ENCODE data around the gene LYRM1. TPM values are rescaled to one million over a fixed set of nuclear protein-coding genes. Genes with fewer than 3 reads are reported as not detected.

The LYRM1 gene
- total and polyA plus RNA-seq, 2 of the 4 experiments (the other 2 are of a cell fraction) = 19.0 to 35.0 TPM

GRCh38 chr16:20916289-20916688 is 15.7 kb downstream of the LYRM1 start:
- H2AFZ ChIP-seq (replicated peaks; ENCODE audit: low read length, poor library complexity) = no peak overlapping the region
- no peaks in the 10 kb centered on the region for H4K20me1 ChIP-seq (ENCODE audit: insufficient read depth, low read length)
- no TSS peak for BruUV-seq (replicated peaks)
- no peak overlapping the region for H2AK5ac ChIP-seq (ENCODE audit: low read depth, low read length)
- H3K9me3 ChIP-seq (ENCODE audit: control insufficient read depth, insufficient read depth, low read length) = no peaks in the 10 kb centered on the region
- H4K5ac ChIP-seq (ENCODE audit: low read depth, low read length) = no peak overlapping the region
- no peak overlapping the region for H3K4me2 ChIP-seq (ENCODE audit: low read depth, low read length)
- no peak overlapping the region for H2BK5ac ChIP-seq (ENCODE audit: low read depth, low read length, poor library complexity, severe bottlenecking)
- H3K14ac ChIP-seq (replicated peaks; ENCODE audit: low read depth, low read length) = no peak overlapping the region
- no peak overlapping the region for H3K56ac ChIP-seq (ENCODE audit: extremely low read depth, insufficient read depth, low read length)
- WGBS, 2 experiments (ENCODE audit: extremely low coverage in 2 of 2, insufficient read length in 1 of 2) = 80% methylated on average over 4 of the region's 10 CpGs; no CpG with 5 or more reads in 1 of the 2 experiments
- H3K9me1 ChIP-seq (ENCODE audit: insufficient read depth, low read length) = peaks cover 7% of the 10 kb centered on the region
- POLR2A ChIA-PET (ENCODE audit: unreplicated experiment) = no interaction called here
- H2BK120ac ChIP-seq (ENCODE audit: low read depth, low read length) = no peak overlapping the region
- H3K9ac ChIP-seq (ENCODE audit: low read depth, low read length) = no peak overlapping the region
- no peak overlapping the region for H2BK15ac ChIP-seq (ENCODE audit: low read depth, low read length)
- no peak overlapping the region for H3K27ac ChIP-seq (ENCODE audit: insufficient read depth, low read length)
- intact Hi-C loops (cut with micrococcal nuclease) = no loop called here
- H4K91ac ChIP-seq (ENCODE audit: insufficient read depth, low read depth, low read length) = no peak overlapping the region
- TF ChIP-seq CEBPB (IDR thresholded peaks at IDR 0.05; ENCODE audit: low read depth, low read length) (no peak), CHD1 (IDR thresholded peaks at IDR 0.05; ENCODE audit: low read depth, low read length) (no peak)
- H3K23ac ChIP-seq (ENCODE audit: low read depth, low read length) = 0 out of 2 replicates have a peak overlapping the region, but pooled peaks have one; percentile 2
- no peak overlapping the region for H3K18ac ChIP-seq (ENCODE audit: low read depth, low read length)
- H4K8ac ChIP-seq (ENCODE audit: low read depth in 2 of 2, low read length in 2 of 2) = no peak overlapping the region
- H3K27me3 ChIP-seq (ENCODE audit: control insufficient read depth, insufficient read depth, low read length) = no peaks in the 10 kb centered on the region
- H2AK9ac ChIP-seq (replicated peaks; ENCODE audit: low read depth, low read length, poor library complexity) = no peak overlapping the region
- H2BK20ac ChIP-seq (ENCODE audit: low read depth, low read length) = no peak overlapping the region
- dilution Hi-C loops (cut with HindIII; ENCODE audit: low sequenced_read_pairs, unreplicated experiment) = no loop called here
- no peak overlapping the region for H3K4ac ChIP-seq (ENCODE audit: low read depth, low read length)
- in situ Hi-C loops (cut with MboI; ENCODE audit: low sequenced_read_pairs) = no loop called here
- ATAC-seq (ENCODE audit: low read depth) (no peak), DNase-seq (no peak)
- H3K4me3 ChIP-seq (ENCODE audit: insufficient read depth, low read depth, low read length) = no peak overlapping the region
- H3K36me3 ChIP-seq (ENCODE audit: control insufficient read depth, insufficient read depth, low read length) = no peaks in the 10 kb centered on the region; the same call in 1 of the 2 replicates
- H3K79me1 ChIP-seq (ENCODE audit: low read depth in 1 of 2, low read length in 2 of 2) = peaks cover 0 to 12% of the 10 kb centered on the region in 2 experiments; a peak in 1 of 4 replicates
- CTCF ChIA-PET = interaction anchor here (0.5 kb wide), 2 partner anchors 12 to 47 kb away, joined by 3 read pairs; no protein-coding TSS in a partner anchor
- H3K4me1 ChIP-seq (ENCODE audit: control insufficient read depth, insufficient read depth, low read length) = peaks cover 10% of the 10 kb centered on the region

Data from IMR-90 (cell line).